Transverse colon (tissue), 4 donors: Measurements from ENCODE around the gene AP1M1.

Experiments used
- CTCF ChIP-seq, 5 experiments: fragments of 200-600 bp in 3 of 5; fragments of 450-650 bp in 2 of 5; sonication (generic) in 3 of 5; IDR thresholded peaks; 1 replicate in 2 of 5; 2 replicates in 3 of 5; pipeline ENCODE4 v1.5.1; 2016 to 2017; ENCODE audit warnings: antibody characterized with exemption in 5 of 5, inconsistent platforms in 3 of 5, mild to moderate bottlenecking in 2 of 5, moderate library complexity in 1 of 5
- POLR2A ChIP-seq: fragments of 450-650 bp; IDR thresholded peaks from one replicate; pipeline ENCODE4 v1.6.1; 2016; ENCODE audit warnings: antibody characterized with exemption, mild to moderate bottlenecking, moderate library complexity
- POLR2AphosphoS5 ChIP-seq, 3 donors: sonication (generic); formaldehyde crosslinking; IDR thresholded peaks; one replicate each; pipeline ENCODE4 v1.6.1; 2016; ENCODE audit warnings: antibody characterized with exemption in 3 of 3

- TF ChIP-seq CTCF (IDR thresholded peaks at IDR 0.05) (no peak), POLR2A (no peak), POLR2AphosphoS5 (IDR thresholded peaks at IDR 0.05) (no peak)
Observed at GRCh38 chr19:16170134-16170533, 27.6 kb upstream of the AP1M1 start.
